K562 (cell line): ENCODE results near the gene CTPS1. TPM values are rescaled to one million over a fixed set of nuclear protein-coding genes. Genes with fewer than 3 reads are reported as not detected.

ENCODE experiments used
- BRF1 ChIP-seq: IDR thresholded peaks from 3 replicates; pipeline ENCODE4 v1.6.1; 2011; ENCODE audit warnings: borderline replicate concordance, mild to moderate bottlenecking; ENCODE audit not compliant: insufficient read length; ENCODE audit errors: extremely low read depth
- CBFA2T2 ChIP-seq: fragments of 450-650 bp; conservative IDR thresholded peaks from 2 replicates; pipeline ENCODE4 v1.6.1; 2017; ENCODE audit warnings: mild to moderate bottlenecking
- DPF2 ChIP-seq: fragments of 450-650 bp; IDR thresholded peaks from 2 replicates; pipeline ENCODE4 v1.6.1; 2016
- FUS ChIP-seq: fragments of 200-400 bp; formaldehyde crosslinking; optimal IDR thresholded peaks from 2 replicates; pipeline ENCODE3; 2017; ENCODE audit warnings: low read depth, low read length
- MYC ChIP-seq, 2 experiments: fragments of 250-450 bp in 1 of 2; sonication (Bioruptor Pico) in 1 of 2; IDR thresholded peaks; 2 replicates each; pipeline versions ENCODE4 v1.5.1 to v1.6.1; 2012 to 2021; ENCODE audit warnings: low read depth in 2 of 2, borderline replicate concordance in 1 of 2, improper control_type of control experiment in 1 of 2, low read length in 1 of 2, mild to moderate bottlenecking in 1 of 2, moderate library complexity in 1 of 2
- NONO ChIP-seq, 2 experiments: fragments of 200-400 bp in 1 of 2; fragments of 450-650 bp in 1 of 2; formaldehyde crosslinking in 1 of 2; IDR thresholded peaks; 2 replicates each; pipeline ENCODE4 v1.6.1; 2017; ENCODE audit warnings: low read depth in 2 of 2, mild to moderate bottlenecking in 2 of 2, moderate library complexity in 2 of 2, low read length in 1 of 2
- NRF1 ChIP-seq, 2 experiments: fragments of 450-650 bp; IDR thresholded peaks in 1 of 2; conservative IDR thresholded peaks in 1 of 2; 2 replicates each; pipeline ENCODE4 v1.6.1; 2014; ENCODE audit warnings: mild to moderate bottlenecking in 2 of 2
- RBM39 ChIP-seq: fragments of 200-400 bp; formaldehyde crosslinking; optimal IDR thresholded peaks from 2 replicates; pipeline ENCODE3; 2018; ENCODE audit warnings: low read depth, low read length
- RCOR1 ChIP-seq, 2 experiments: IDR thresholded peaks; 2 replicates each; pipeline ENCODE4 v1.6.1; 2012; ENCODE audit warnings: low read depth in 2 of 2, low read length in 2 of 2, borderline replicate concordance in 1 of 2, improper control_type of control experiment in 1 of 2
- RERE ChIP-seq: sonication (generic); formaldehyde crosslinking; IDR thresholded peaks from 2 replicates; pipeline ENCODE4 v1.8.0; 2023; ENCODE audit warnings: missing genetic modification reagents, mild to moderate bottlenecking, borderline replicate concordance
- SOX6 ChIP-seq: fragments of 450-650 bp; IDR thresholded peaks from 2 replicates; pipeline ENCODE4 v1.6.1; 2014; ENCODE audit warnings: mild to moderate bottlenecking
- SRSF9 ChIP-seq: fragments of 200-400 bp; formaldehyde crosslinking; IDR thresholded peaks from 2 replicates; pipeline ENCODE4 v1.6.1; 2017; ENCODE audit warnings: low read depth, low read length, borderline replicate concordance
- TAF7 ChIP-seq: fragments of 450-650 bp; IDR thresholded peaks from 2 replicates; pipeline ENCODE4 v1.6.1; 2016; ENCODE audit warnings: missing genetic modification characterization, missing compliant biosample characterization
- THRA ChIP-seq: fragments of 450-650 bp; IDR thresholded peaks from 2 replicates; pipeline ENCODE4 v1.6.1; 2017; ENCODE audit warnings: mild to moderate bottlenecking, moderate library complexity
- ZHX1 ChIP-seq: fragments of 150-350 bp; conservative IDR thresholded peaks from 2 replicates; pipeline ENCODE4 v1.6.1; 2014; ENCODE audit warnings: low read length
- ZZZ3 ChIP-seq: fragments of 450-650 bp; IDR thresholded peaks from 2 replicates; pipeline ENCODE4 v1.6.1; 2016; ENCODE audit warnings: antibody characterized with exemption, mild to moderate bottlenecking, moderate library complexity
- polyA plus RNA-seq, 8 experiments: library from polyadenylated mRNA; depleted of rRNA in 4 of 8; stranded (reverse) in 5 of 8; unstranded in 3 of 8; fragments of >200 nt; fragmentation: Nextera tagmentation in 2 of 8; fragmentation: Illumina TruSeq in 1 of 8; extraction: Ambion mirVana in 2 of 8; extraction: Trizol in 1 of 8; gene quantifications; 2 replicates each; pipeline versions ENCODE4 v1.2.1 to v1.2.3, GENCODE V29; 2011 to 2014; ENCODE audit warnings: inconsistent platforms in 1 of 8, missing spikeins in 1 of 8
- total RNA-seq, 7 experiments: library from RNA; depleted of rRNA in 6 of 7; stranded (reverse); fragments of >200 nt in 6 of 7; fragmentation: Illumina TruSeq in 2 of 7; extraction: Trizol in 2 of 7; gene quantifications; 2 replicates each; pipeline versions ENCODE4 v1.2.1 to v1.2.3, GENCODE V29; 2011 to 2021; ENCODE audit warnings: low replicate concordance in 1 of 7
- TF ChIP-seq, protein P1 (sequence below): sonication (generic); formaldehyde crosslinking; IDR thresholded peaks from 2 replicates; pipeline ENCODE4 v1.8.0; 2022; ENCODE audit warnings: mild to moderate bottlenecking, low read depth, missing genetic modification reagents

The CTPS1 gene
- total and polyA plus RNA-seq, 9 of the 15 experiments (the other 6 are each of a cell fraction or from before 2014, with no cell fraction given), result 44.4 to 164 (median 87.7) TPM

DNA sequence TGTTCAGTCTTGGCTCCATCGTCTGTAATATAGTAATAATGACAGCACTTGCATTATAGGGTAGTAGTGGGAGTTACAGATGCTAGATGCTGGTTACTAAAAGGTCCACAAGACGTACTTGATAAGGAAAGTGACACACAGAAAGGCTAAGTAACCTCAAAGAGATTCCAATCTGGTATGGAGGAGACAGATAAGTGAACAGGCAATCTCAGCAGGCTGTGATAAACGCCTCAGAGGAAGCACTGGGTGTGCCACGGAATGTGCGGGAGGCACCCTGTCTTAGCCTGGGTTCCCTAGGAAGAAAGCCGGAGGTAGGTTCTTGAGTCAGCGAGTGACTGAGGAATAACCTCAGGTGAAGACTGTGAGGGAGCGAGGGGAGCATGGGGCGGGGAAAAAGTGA, 4.6 kb upstream of the CTPS1 start (continued):
- TF ChIP-seq THRA (no peak), FUS (no peak), RBM39 (no peak), CBFA2T2 (peak; percentile 92), DPF2 (peak; percentile 94), SRSF9 (no peak), TAF7 (tag) (no peak), BRF1 (no peak), RCOR1 (IDR thresholded peaks at IDR 0.05; ENCODE audit: borderline replicate concordance in 1 of 2, low read depth in 2 of 2, low read length in 2 of 2) (peak; percentile 98 to 100), SOX6 (peak; percentile 94), NRF1 (conservative IDR thresholded peaks at IDR 0.05 in 1 of 2, IDR thresholded peaks at IDR 0.05 in 1 of 2) (peak in 1 of 2 experiments; percentile 30; a peak in 1 of 4 replicates), ZZZ3 (no peak), NONO (IDR thresholded peaks at IDR 0.05; ENCODE audit: low read depth in 2 of 2, low read length in 1 of 2) (peak in 1 of 2 experiments; percentile 63; a peak in 1 of 4 replicates), RERE (no peak), ZHX1 (no peak), MYC (IDR thresholded peaks at IDR 0.05; ENCODE audit: low read depth, low read length) (peak; percentile 59), MYC (CRISPR knock-in tag; IDR thresholded peaks at IDR 0.05; ENCODE audit: borderline replicate concordance, low read depth) (no peak)
- TF ChIP-seq, protein P1, sequence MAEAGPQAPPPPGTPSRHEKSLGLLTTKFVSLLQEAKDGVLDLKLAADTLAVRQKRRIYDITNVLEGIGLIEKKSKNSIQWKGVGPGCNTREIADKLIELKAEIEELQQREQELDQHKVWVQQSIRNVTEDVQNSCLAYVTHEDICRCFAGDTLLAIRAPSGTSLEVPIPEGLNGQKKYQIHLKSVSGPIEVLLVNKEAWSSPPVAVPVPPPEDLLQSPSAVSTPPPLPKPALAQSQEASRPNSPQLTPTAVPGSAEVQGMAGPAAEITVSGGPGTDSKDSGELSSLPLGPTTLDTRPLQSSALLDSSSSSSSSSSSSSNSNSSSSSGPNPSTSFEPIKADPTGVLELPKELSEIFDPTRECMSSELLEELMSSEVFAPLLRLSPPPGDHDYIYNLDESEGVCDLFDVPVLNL (CRISPR knock-in tag), result no peak
